Measurements from ENCODE around the gene PLCXD3. TPM values are rescaled to one million over a fixed set of nuclear protein-coding genes. Genes with fewer than 3 reads are reported as not detected.

PLCXD3 gene, protein sequence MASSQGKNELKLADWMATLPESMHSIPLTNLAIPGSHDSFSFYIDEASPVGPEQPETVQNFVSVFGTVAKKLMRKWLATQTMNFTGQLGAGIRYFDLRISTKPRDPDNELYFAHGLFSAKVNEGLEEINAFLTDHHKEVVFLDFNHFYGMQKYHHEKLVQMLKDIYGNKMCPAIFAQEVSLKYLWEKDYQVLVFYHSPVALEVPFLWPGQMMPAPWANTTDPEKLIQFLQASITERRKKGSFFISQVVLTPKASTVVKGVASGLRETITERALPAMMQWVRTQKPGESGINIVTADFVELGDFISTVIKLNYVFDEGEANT
- total RNA-seq (1 to 10 TPM; 2.4 to 4.8 TPM), polyA plus RNA-seq (ENCODE audit: insufficient read length in 6 of 6) (under 1 TPM; 0.07 to 0.16 (median 0.10) TPM)
- long read RNA-seq, donor 1 = 0 reads
- long read RNA-seq, donor 2 = 0 reads
- long read RNA-seq, donor 3 = 0 reads
- long read RNA-seq, donor 4, partial matches to known transcripts = 0 of 1 reads
- long read RNA-seq, donor 4, other reads (novel, unspliced or antisense) = 1 of 1 reads
- long read RNA-seq, donor 5 = 0 reads
- long read RNA-seq, donor 6 = 0 reads
- long read RNA-seq, donor 7 = 0 reads
- long read RNA-seq, donor 8 = 0 reads
- long read RNA-seq, donor 9 = 0 reads
- long read RNA-seq, donor 10 = 0 reads
- long read RNA-seq, donor 11, full-length matches to known transcripts = 1 of 1 reads
- long read RNA-seq, donor 11, partial matches to known transcripts = 0 of 1 reads
- long read RNA-seq, donor 11, other reads (novel, unspliced or antisense) = 0 of 1 reads
- long read RNA-seq, donor 12 = 0 reads

DNA sequence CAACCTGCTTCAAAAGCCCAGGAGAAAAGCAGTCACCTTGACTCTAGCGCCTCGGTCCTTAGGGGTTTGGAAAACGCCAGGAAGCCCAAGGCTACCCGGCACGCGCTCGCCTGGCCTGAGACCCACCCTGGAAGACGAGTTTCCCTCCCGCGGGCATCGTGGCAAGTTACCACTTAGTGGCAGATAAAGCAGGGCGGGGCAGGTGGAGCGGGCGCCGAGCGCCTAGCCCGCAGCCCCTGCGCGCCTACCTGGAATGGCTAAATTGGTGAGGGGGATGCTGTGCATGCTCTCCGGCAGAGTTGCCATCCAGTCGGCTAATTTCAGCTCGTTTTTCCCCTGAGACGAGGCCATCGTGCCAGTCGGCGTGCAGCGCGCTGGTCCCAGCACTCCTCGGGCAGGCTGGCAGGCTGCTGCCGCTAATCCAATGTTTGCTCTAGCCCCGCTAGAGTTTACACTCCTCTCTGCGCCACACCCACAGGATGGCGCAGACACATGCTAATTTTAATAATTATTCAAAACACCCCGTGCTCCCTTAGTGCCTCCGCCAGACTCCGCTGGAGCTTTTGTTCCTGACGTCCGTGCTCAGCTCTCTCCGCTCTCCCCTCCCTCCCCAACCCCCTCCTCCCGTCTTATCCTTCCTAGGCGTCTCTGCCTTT, at the start of gene PLCXD3:
Gene PLCXD3, minus strand, starts transcription at position 426 of the 656 bp plus-strand sequence. Its CDS starts 75 bp downstream, at position 351.
- H3K36me3 ChIP-seq = no peaks in the 10 kb centered on the region
- intact Hi-C loops (cut with DNase I) = no loop called here
- TF ChIP-seq, protein P1, sequence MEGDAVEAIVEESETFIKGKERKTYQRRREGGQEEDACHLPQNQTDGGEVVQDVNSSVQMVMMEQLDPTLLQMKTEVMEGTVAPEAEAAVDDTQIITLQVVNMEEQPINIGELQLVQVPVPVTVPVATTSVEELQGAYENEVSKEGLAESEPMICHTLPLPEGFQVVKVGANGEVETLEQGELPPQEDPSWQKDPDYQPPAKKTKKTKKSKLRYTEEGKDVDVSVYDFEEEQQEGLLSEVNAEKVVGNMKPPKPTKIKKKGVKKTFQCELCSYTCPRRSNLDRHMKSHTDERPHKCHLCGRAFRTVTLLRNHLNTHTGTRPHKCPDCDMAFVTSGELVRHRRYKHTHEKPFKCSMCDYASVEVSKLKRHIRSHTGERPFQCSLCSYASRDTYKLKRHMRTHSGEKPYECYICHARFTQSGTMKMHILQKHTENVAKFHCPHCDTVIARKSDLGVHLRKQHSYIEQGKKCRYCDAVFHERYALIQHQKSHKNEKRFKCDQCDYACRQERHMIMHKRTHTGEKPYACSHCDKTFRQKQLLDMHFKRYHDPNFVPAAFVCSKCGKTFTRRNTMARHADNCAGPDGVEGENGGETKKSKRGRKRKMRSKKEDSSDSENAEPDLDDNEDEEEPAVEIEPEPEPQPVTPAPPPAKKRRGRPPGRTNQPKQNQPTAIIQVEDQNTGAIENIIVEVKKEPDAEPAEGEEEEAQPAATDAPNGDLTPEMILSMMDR (IDR thresholded peaks at IDR 0.05) = no peak
- peaks cover 4 to 35% of the 10 kb centered on the region in 2 donors for H3K27me3 ChIP-seq
- H3K27ac ChIP-seq = no peak within 1 kb of the TSS
- peak in 3 of 4 donors; percentile 23 to 65 (median 45) for DNase-seq
- peaks cover 0 to 16% of the 10 kb centered on the region in 2 donors for H3K4me1 ChIP-seq
- H3K4me3 ChIP-seq = peak within 1 kb of the TSS; percentile 21 to 41
- ATAC-seq = peak; percentile 97
- H3K9me3 ChIP-seq = no peaks in the 10 kb centered on the region

DNA sequence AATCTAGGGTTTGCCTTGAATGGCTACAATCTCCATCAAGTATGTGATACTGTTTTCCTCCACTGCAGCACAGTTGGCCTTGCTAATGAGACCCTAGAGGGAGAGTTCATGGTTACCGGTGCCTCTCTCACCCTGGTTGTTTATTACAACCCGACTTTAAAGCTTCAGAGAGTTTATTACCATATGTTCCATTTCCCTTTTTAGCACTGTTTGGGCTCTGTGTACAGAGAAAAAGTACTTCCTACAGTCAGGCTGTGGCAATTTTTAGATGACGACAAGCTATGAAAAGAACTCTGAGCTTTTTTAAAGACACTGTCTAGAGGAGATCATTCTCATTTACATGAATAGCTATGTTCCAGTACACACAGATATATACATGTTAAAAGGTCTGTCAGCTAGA, 48.8 kb upstream of the PLCXD3 start:
- no peaks in the 10 kb centered on the region for H3K36me3 ChIP-seq
- ATAC-seq (no peak), DNase-seq (no peak)
- TF ChIP-seq, protein P1 (IDR thresholded peaks at IDR 0.05) = no peak
- no peaks in the 10 kb centered on the region for H3K27me3 ChIP-seq
- no peak overlapping the region for H3K4me3 ChIP-seq
- H3K27ac ChIP-seq = no peak overlapping the region
- no peaks in the 10 kb centered on the region for H3K4me1 ChIP-seq
- peaks cover 0 to 5% of the 10 kb centered on the region in 2 donors for H3K9me3 ChIP-seq
- intact Hi-C loops (cut with DNase I) = no loop called here

DNA sequence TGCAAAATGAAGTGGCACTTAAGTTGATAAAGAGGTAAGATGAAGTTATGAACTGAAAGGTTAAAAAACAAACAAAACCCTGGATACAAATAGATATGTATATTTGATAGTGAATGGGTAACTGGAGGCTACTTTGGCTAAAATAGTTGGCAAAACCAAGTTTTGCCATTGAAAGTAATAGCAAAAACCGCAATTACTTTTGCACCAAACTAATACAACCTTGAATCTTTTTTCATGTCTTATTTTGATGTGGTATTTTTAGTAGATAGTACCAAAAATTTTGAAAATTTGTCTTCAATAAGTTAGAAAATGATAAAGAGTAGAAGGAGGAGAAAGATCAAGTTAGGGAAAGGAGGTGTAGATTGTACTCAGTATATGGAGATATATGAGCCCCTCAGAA, 47.9 kb upstream of the PLCXD3 start:
- H3K27me3 ChIP-seq = no peaks in the 10 kb centered on the region
- intact Hi-C loops (cut with DNase I) = no loop called here
- no peak overlapping the region for H3K4me3 ChIP-seq
- no peaks in the 10 kb centered on the region for H3K36me3 ChIP-seq
- no peak for DNase-seq
- no peaks in the 10 kb centered on the region for H3K4me1 ChIP-seq
- TF ChIP-seq, protein P1 (IDR thresholded peaks at IDR 0.05) = no peak
- no peaks in the 10 kb centered on the region for H3K9me3 ChIP-seq
- no peak overlapping the region for H3K27ac ChIP-seq
- ATAC-seq = no peak

DNA sequence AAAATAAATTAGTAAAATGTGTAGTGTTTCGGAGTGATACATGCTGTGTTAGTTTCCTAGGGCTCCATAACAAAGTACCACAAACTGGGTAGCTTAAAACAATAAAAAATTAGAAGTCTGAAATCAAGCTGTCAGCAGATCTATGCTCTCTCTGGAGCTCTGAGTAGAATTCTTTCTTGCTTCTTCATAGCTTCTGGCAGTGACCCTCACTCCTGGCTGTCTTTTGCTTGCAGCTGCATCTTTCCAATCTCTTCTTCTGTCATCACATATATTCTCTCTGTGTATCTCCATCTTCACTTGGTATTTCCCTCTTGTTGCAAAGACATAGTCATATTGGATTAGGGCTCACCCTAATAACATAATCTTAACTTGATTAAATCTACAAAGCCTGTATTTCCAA, 37.6 kb upstream of the PLCXD3 start:
- intact Hi-C loops (cut with DNase I) = no loop called here
- TF ChIP-seq, protein P1 (IDR thresholded peaks at IDR 0.05) = no peak
- ATAC-seq = no peak
- Histone ChIP-seq H3K9me3 (peaks cover 0 to 8% of the 10 kb centered on the region in 2 donors), H3K27ac (no peak overlapping the region), H3K36me3 (no peaks in the 10 kb centered on the region), H3K27me3 (no peaks in the 10 kb centered on the region), H3K4me1 (no peaks in the 10 kb centered on the region), H3K4me3 (no peak overlapping the region)
- no peak for DNase-seq
